H1 (cell line): Measurements from ENCODE around the gene PHTF1. TPM values are rescaled to one million over a fixed set of nuclear protein-coding genes. Genes with fewer than 3 reads are reported as not detected.

Experiments
- CTCF ChIA-PET: fragments of 300-600 bp; sonication (Branson Sonifier 250); formaldehyde crosslinking; loops from one replicate; lab custom pipeline; 2021; ENCODE audit not compliant: partially characterized antibody; lab: Charles Lee
- POLR2A ChIA-PET: fragments of 300-600 bp; sonication (Branson Sonifier 250); formaldehyde crosslinking; loops from one replicate; lab custom pipeline; 2021; ENCODE audit warnings: inconsistent platforms; ENCODE audit not compliant: partially characterized antibody; lab: Charles Lee
- DNase-seq, 2 experiments: peaks; one replicate each; pipeline versions ENCODE4 v3.0.0 to v3.0.0-alpha.2; 2010 to 2022; ENCODE audit warnings: low spot score in 2 of 2, low read depth in 1 of 2, mixed read lengths in 1 of 2
- FAIRE-seq: peaks from 2 replicates; lab custom pipeline; 2011; peaks lifted over from hg19 to GRCh38; lab: Jason Lieb, UNC
- H2AFZ ChIP-seq: 2 replicates; pipeline ENCODE4 v1.8.1; 2012; ENCODE audit warnings: low read length, inconsistent platforms
- H2AK5ac ChIP-seq: 2 replicates; pipeline ENCODE4 v1.6.1; 2013; ENCODE audit warnings: low read depth, low read length
- H2BK120ac ChIP-seq: replicated peaks from 2 replicates; pipeline ENCODE3; 2013; ENCODE audit warnings: low read depth, low read length, inconsistent platforms
- H2BK12ac ChIP-seq: 2 replicates; pipeline ENCODE4 v1.6.1; 2013; ENCODE audit warnings: low read depth, low read length
- H2BK15ac ChIP-seq: 2 replicates; pipeline ENCODE4 v1.6.1; 2013; ENCODE audit warnings: low read length
- H2BK20ac ChIP-seq: 2 replicates; pipeline ENCODE4 v1.6.1; 2013; ENCODE audit warnings: low read length
- H2BK5ac ChIP-seq: 2 replicates; pipeline ENCODE4 v1.6.1; 2013; ENCODE audit warnings: low read depth, low read length
- H3K14ac ChIP-seq: 2 replicates; pipeline ENCODE4 v1.6.1; 2013; ENCODE audit warnings: inconsistent platforms; ENCODE audit not compliant: insufficient read length
- H3K18ac ChIP-seq: 2 replicates; pipeline ENCODE4 v1.6.1; 2013; ENCODE audit warnings: low read length; ENCODE audit errors: extremely low read depth
- H3K23ac ChIP-seq: 2 replicates; pipeline ENCODE4 v1.6.1; 2013; ENCODE audit warnings: inconsistent platforms; ENCODE audit not compliant: insufficient read length
- H3K23me2 ChIP-seq: 2 replicates; pipeline ENCODE4 v1.6.1; 2013; ENCODE audit warnings: low read depth, low read length
- H3K27ac ChIP-seq: 2 replicates; pipeline ENCODE4 v1.6.1; 2011; ENCODE audit warnings: low read depth, low read length, inconsistent platforms
- H3K27me3 ChIP-seq, 4 experiments: replicated peaks in 1 of 4; 1 replicate in 1 of 4; 2 replicates in 3 of 4; pipeline versions ENCODE4 v1.6.1 to v1.8.1; 2011 to 2013; ENCODE audit warnings: low read length in 3 of 4, mild to moderate bottlenecking in 3 of 4, inconsistent platforms in 2 of 4, mixed read lengths in 2 of 4, moderate library complexity in 1 of 4; ENCODE audit not compliant: control insufficient read depth in 3 of 4, insufficient read depth in 3 of 4; ENCODE audit errors: extremely low read depth in 1 of 4
- H3K36me3 ChIP-seq, 4 experiments: 2 replicates each; pipeline versions ENCODE4 v1.6.1 to v1.8.1; 2011 to 2013; ENCODE audit warnings: mild to moderate bottlenecking in 4 of 4, low read length in 3 of 4, moderate library complexity in 2 of 4, control low read depth in 1 of 4, inconsistent platforms in 1 of 4; ENCODE audit not compliant: insufficient read depth in 4 of 4, control insufficient read depth in 2 of 4
- H3K4ac ChIP-seq: replicated peaks from 2 replicates; pipeline ENCODE3; 2013; ENCODE audit warnings: low read length, low read depth, mixed read lengths, inconsistent platforms; ENCODE audit not compliant: insufficient read length
- H3K4me1 ChIP-seq, 4 experiments: replicated peaks in 1 of 4; 1 replicate in 1 of 4; 2 replicates in 3 of 4; pipeline versions ENCODE4 v1.6.1 to v1.8.1; 2011 to 2013; ENCODE audit warnings: low read length in 3 of 4, inconsistent platforms in 2 of 4, mixed read lengths in 1 of 4; ENCODE audit not compliant: insufficient read depth in 4 of 4, control insufficient read depth in 3 of 4
- H3K4me2 ChIP-seq, 2 experiments: 2 replicates each; pipeline versions ENCODE4 v1.6.1 to v1.8.1; 2011 to 2013; ENCODE audit warnings: low read depth in 2 of 2, low read length in 2 of 2, control low read depth in 1 of 2, inconsistent platforms in 1 of 2, mild to moderate bottlenecking in 1 of 2; ENCODE audit not compliant: insufficient read depth in 1 of 2
- H3K4me3 ChIP-seq, 4 experiments: fragments of 200-600, 300-600 bp in 1 of 4; sonication (generic), shearing (Covaris generic), sonication (Bioruptor Twin) in 1 of 4; 2 replicates each; pipeline versions ENCODE4 v1.5.1 to v1.8.1; 2011 to 2016; ENCODE audit warnings: low read length in 4 of 4, low read depth in 3 of 4, control low read depth in 2 of 4, inconsistent platforms in 2 of 4, mild to moderate bottlenecking in 2 of 4, mixed read lengths in 1 of 4, moderate library complexity in 1 of 4; ENCODE audit not compliant: insufficient read depth in 2 of 4; ENCODE audit errors: extremely low read depth in 1 of 4
- H3K56ac ChIP-seq: replicated peaks from 2 replicates; pipeline ENCODE3; 2013; ENCODE audit warnings: low read depth, mild to moderate bottlenecking, mixed read lengths, low read length, inconsistent platforms; ENCODE audit not compliant: insufficient read length
- H3K79me1 ChIP-seq: 2 replicates; pipeline ENCODE4 v1.6.1; 2013; ENCODE audit warnings: low read depth, low read length, control low read depth
- H3K79me2 ChIP-seq, 2 experiments: 2 replicates each; pipeline versions ENCODE4 v1.6.1 to v1.8.1; 2012 to 2013; ENCODE audit warnings: low read length in 2 of 2, mild to moderate bottlenecking in 2 of 2, inconsistent platforms in 1 of 2; ENCODE audit not compliant: insufficient read depth in 2 of 2, control insufficient read depth in 1 of 2
- H3K9ac ChIP-seq, 4 experiments: replicated peaks in 1 of 4; 1 replicate in 1 of 4; 2 replicates in 3 of 4; pipeline versions ENCODE4 v1.6.1 to v1.8.1; 2011 to 2013; ENCODE audit warnings: low read depth in 3 of 4, low read length in 3 of 4, control low read depth in 2 of 4, mild to moderate bottlenecking in 2 of 4, moderate library complexity in 2 of 4, inconsistent platforms in 1 of 4; ENCODE audit errors: extremely low read depth in 1 of 4
- H3K9me3 ChIP-seq, 2 experiments: 2 replicates each; pipeline versions ENCODE4 v1.6.1 to v1.8.1; 2012 to 2013; ENCODE audit warnings: mild to moderate bottlenecking in 2 of 2, moderate library complexity in 2 of 2, control low read depth in 1 of 2, inconsistent platforms in 1 of 2, low read depth in 1 of 2, low read length in 1 of 2, mixed read lengths in 1 of 2; ENCODE audit not compliant: insufficient read depth in 2 of 2
- H4K20me1 ChIP-seq, 2 experiments: replicated peaks in 1 of 2; 2 replicates each; pipeline versions ENCODE3 to v1.8.1; 2011 to 2013; ENCODE audit warnings: inconsistent platforms in 2 of 2, low read length in 2 of 2, mild to moderate bottlenecking in 1 of 2; ENCODE audit not compliant: insufficient read depth in 2 of 2, control insufficient read depth in 1 of 2
- H4K5ac ChIP-seq: 2 replicates; pipeline ENCODE4 v1.6.1; 2013; ENCODE audit warnings: low read length, low read depth, mixed read lengths, inconsistent platforms; ENCODE audit not compliant: insufficient read length
- H4K8ac ChIP-seq: 2 replicates; pipeline ENCODE4 v1.8.0; 2013; ENCODE audit warnings: mild to moderate bottlenecking, moderate library complexity, low read length, inconsistent platforms; ENCODE audit not compliant: insufficient read depth; ENCODE audit errors: extremely low read depth
- H4K91ac ChIP-seq: replicated peaks from 2 replicates; pipeline ENCODE3; 2013; ENCODE audit warnings: low read length, mixed read lengths, inconsistent platforms; ENCODE audit not compliant: insufficient read length
- CHD1 ChIP-seq: IDR thresholded peaks from 2 replicates; pipeline ENCODE4 v1.6.1; 2012; ENCODE audit warnings: low read depth, low read length, improper control_type of control experiment
- CTBP2 ChIP-seq: IDR thresholded peaks from 2 replicates; pipeline ENCODE4 v1.7.0; 2011; ENCODE audit warnings: borderline replicate concordance, mild to moderate bottlenecking, moderate library complexity, mixed read lengths, low read length; ENCODE audit not compliant: insufficient read depth, insufficient read length
- FOSL1 ChIP-seq: IDR thresholded peaks from 2 replicates; pipeline ENCODE4 v1.6.1; 2011; ENCODE audit warnings: mild to moderate bottlenecking, low read depth, low read length, moderate library complexity; ENCODE audit not compliant: insufficient read depth
- TAF7 ChIP-seq: optimal IDR thresholded peaks from 2 replicates; pipeline ENCODE3; 2011; ENCODE audit warnings: low read depth, mild to moderate bottlenecking, inconsistent platforms, low read length, moderate library complexity, borderline replicate concordance
- TEAD4 ChIP-seq: IDR thresholded peaks from 2 replicates; pipeline ENCODE4 v1.6.1; 2012; ENCODE audit warnings: low read depth, low read length, inconsistent platforms, mixed read lengths
- WGBS, 2 experiments: shearing (Covaris generic) in 1 of 2; methylation state at CpG; one replicate each; pipeline versions ENCODE4 v1.1.6 to v1.1.7; 2013 to 2015; ENCODE audit warnings: low lambda C conversion rate in 2 of 2, mixed read lengths in 2 of 2, inconsistent platforms in 1 of 2, low coverage in 1 of 2, missing lambda C conversion rate in 1 of 2; ENCODE audit not compliant: insufficient replicate concordance in 2 of 2, insufficient coverage in 1 of 2, insufficient read length in 1 of 2; ENCODE audit errors: extremely low coverage in 1 of 2, missing lambda C conversion rate in 1 of 2; 5-methylcytosine and 5-hydroxymethylcytosine counted together
- polyA plus RNA-seq, 7 experiments: library from polyadenylated mRNA; depleted of rRNA in 3 of 7; stranded (reverse) in 5 of 7; unstranded in 2 of 7; fragments of >200 nt in 5 of 7; fragments of 200-250 nt in 2 of 7; gene quantifications; 1 replicate in 5 of 7; 2 replicates in 1 of 7; 4 replicates in 1 of 7; pipeline versions ENCODE4 v1.2.1 to v1.2.3, GENCODE V29; 2011 to 2013; ENCODE audit warnings: missing spikeins in 2 of 7, mixed read lengths in 2 of 7
- total RNA-seq: library from RNA; stranded (reverse); fragmentation: NEBNext Ultra II Directional; extraction: Animal tissue kit (Norgen Biotek cat#: 25700); gene quantifications from 2 replicates; pipeline ENCODE4 v1.2.1, GENCODE V29; 2021
- TF ChIP-seq, protein P1 (sequence below): IDR thresholded peaks from 2 replicates; pipeline ENCODE4 v1.6.1; 2011; ENCODE audit warnings: low read length, improper control_type of control experiment
- TF ChIP-seq, protein P2 (sequence below): IDR thresholded peaks from 2 replicates; pipeline ENCODE4 v1.6.1; 2012; ENCODE audit warnings: inconsistent platforms
- TF ChIP-seq, protein P3 (sequence below): IDR thresholded peaks from 2 replicates; pipeline ENCODE4 v1.6.1; 2012; ENCODE audit warnings: low read length, inconsistent platforms

The PHTF1 gene
- total and polyA plus RNA-seq, 2 of the 8 experiments (the other 6 are each of a cell fraction or from before 2014, with no cell fraction given), result 9.1 to 26.9 TPM

DNA sequence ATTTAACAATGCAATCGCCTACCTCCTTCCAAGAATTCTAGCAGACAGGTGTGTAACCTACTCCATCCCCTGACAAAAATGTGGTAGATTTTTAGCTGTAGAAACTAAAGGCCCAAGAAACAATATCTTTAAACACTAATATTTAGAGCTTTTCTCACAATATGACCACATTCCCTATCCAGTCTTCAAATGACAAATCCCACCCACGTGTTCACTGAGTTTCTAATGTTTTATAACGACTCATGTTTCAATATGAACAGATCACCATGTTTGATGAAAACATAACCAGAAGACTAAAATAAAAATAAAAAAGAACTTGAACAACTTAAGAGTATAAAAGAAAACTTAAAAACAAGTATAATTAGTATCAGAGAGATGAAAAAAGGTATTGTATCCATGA, 28.4 kb upstream of the PHTF1 start:
- H3K79me2 ChIP-seq, result peaks cover 0 to 35% of the 10 kb centered on the region in 2 experiments; a peak in 2 of 4 replicates
- H4K20me1 ChIP-seq, result peaks cover 2 to 12% of the 10 kb centered on the region in 2 experiments
- no peak for DNase-seq
- TF ChIP-seq FOSL1 (no peak), TAF7 (no peak), CHD1 (no peak), CTBP2 (no peak), TEAD4 (no peak)
- TF ChIP-seq, protein P1, sequence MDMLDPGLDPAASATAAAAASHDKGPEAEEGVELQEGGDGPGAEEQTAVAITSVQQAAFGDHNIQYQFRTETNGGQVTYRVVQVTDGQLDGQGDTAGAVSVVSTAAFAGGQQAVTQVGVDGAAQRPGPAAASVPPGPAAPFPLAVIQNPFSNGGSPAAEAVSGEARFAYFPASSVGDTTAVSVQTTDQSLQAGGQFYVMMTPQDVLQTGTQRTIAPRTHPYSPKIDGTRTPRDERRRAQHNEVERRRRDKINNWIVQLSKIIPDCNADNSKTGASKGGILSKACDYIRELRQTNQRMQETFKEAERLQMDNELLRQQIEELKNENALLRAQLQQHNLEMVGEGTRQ, result no peak
- TF ChIP-seq, protein P2, sequence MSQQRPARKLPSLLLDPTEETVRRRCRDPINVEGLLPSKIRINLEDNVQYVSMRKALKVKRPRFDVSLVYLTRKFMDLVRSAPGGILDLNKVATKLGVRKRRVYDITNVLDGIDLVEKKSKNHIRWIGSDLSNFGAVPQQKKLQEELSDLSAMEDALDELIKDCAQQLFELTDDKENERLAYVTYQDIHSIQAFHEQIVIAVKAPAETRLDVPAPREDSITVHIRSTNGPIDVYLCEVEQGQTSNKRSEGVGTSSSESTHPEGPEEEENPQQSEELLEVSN, result no peak
- TF ChIP-seq, protein P3, sequence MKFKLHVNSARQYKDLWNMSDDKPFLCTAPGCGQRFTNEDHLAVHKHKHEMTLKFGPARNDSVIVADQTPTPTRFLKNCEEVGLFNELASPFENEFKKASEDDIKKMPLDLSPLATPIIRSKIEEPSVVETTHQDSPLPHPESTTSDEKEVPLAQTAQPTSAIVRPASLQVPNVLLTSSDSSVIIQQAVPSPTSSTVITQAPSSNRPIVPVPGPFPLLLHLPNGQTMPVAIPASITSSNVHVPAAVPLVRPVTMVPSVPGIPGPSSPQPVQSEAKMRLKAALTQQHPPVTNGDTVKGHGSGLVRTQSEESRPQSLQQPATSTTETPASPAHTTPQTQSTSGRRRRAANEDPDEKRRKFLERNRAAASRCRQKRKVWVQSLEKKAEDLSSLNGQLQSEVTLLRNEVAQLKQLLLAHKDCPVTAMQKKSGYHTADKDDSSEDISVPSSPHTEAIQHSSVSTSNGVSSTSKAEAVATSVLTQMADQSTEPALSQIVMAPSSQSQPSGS, result no peak

More for the DNA sequence above, 28.4 kb upstream of the PHTF1 start:
- no peaks in the 10 kb centered on the region for H3K9me3 ChIP-seq
- H4K5ac ChIP-seq, result no peak overlapping the region
- H3K23ac ChIP-seq, result no peak overlapping the region
- no peak overlapping the region for H2BK15ac ChIP-seq
- H3K4me1 ChIP-seq, result peaks cover 0 to 3% (median 0%) of the 10 kb centered on the region in 4 experiments; a peak in 2 of 7 replicates
- H3K79me1 ChIP-seq, result peaks cover 4% of the 10 kb centered on the region; the same call in 1 of the 2 replicates
- H4K91ac ChIP-seq, result no peak overlapping the region
- no peak overlapping the region for H3K4me2 ChIP-seq
- no peak overlapping the region for H2BK12ac ChIP-seq
- no peak overlapping the region for H2BK120ac ChIP-seq
- H3K23me2 ChIP-seq, result no peaks in the 10 kb centered on the region
- POLR2A ChIA-PET, result no interaction called here
- H3K56ac ChIP-seq, result no peak overlapping the region
- no peak overlapping the region for H3K4me3 ChIP-seq
- H3K14ac ChIP-seq, result no peak overlapping the region
- no peaks in the 10 kb centered on the region for H3K27me3 ChIP-seq
- H3K9ac ChIP-seq, result no peak overlapping the region
- no peak overlapping the region for H3K27ac ChIP-seq
- H3K4ac ChIP-seq, result no peak overlapping the region
- H2AK5ac ChIP-seq, result no peak overlapping the region
- H3K36me3 ChIP-seq, result no peaks in the 10 kb centered on the region; a peak in 2 of 8 replicates
- no peak for FAIRE-seq
- CTCF ChIA-PET, result interaction anchor here (0.7 kb wide), 1 partner anchor 1094 kb away, joined by 3 read pairs; no protein-coding TSS in a partner anchor
- no peak overlapping the region for H4K8ac ChIP-seq
- H2BK5ac ChIP-seq, result no peak overlapping the region
- 86% methylated on average over 3 of the region's 3 CpGs; no CpG with 5 or more reads in 1 of the 2 experiments for WGBS, 2 experiments
- no peak overlapping the region for H3K18ac ChIP-seq
- no peak overlapping the region for H2AFZ ChIP-seq
- H2BK20ac ChIP-seq, result no peak overlapping the region
